ENCODE data around the gene MCF2L.

DNA sequence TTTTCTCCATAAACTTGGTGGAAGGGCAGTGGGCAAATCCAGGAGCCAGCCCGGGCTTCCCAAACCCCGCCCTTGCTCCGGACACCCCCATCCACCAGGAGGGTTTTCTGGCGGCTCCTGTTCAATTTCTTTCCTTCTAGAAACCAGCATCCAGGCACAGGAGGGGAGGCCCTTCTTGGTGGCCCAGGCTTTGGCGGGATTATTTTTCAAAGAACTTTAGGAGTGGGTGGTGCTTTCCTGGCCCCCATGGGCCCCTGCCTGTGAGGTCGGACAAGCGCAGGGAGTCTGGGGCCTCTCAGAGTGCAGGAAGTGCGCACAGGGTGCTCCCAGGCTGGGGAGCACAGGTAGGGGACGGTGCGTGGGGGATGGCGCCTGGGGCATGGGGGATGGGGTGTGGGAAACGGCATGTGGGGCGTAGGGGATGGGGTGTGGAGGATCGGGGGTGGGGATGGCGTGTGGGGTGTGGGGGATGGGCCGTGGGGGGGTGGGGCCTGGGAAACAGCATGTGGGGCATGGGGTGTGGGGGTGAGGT is 137.0 kb downstream of the MCF2L start:
- TF ChIP-seq, protein P1, sequence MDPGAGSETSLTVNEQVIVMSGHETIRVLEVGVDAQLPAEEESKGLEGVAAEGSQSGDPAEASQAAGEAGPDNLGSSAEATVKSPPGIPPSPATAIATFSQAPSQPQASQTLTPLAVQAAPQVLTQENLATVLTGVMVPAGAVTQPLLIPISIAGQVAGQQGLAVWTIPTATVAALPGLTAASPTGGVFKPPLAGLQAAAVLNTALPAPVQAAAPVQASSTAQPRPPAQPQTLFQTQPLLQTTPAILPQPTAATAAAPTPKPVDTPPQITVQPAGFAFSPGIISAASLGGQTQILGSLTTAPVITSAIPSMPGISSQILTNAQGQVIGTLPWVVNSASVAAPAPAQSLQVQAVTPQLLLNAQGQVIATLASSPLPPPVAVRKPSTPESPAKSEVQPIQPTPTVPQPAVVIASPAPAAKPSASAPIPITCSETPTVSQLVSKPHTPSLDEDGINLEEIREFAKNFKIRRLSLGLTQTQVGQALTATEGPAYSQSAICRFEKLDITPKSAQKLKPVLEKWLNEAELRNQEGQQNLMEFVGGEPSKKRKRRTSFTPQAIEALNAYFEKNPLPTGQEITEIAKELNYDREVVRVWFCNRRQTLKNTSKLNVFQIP (CRISPR knock-in tag; IDR thresholded peaks at IDR 0.05; ENCODE audit: borderline replicate concordance, low read depth) = no peak
- no peak for TF ChIP-seq PATZ1 (CRISPR knock-in tag; IDR thresholded peaks at IDR 0.05; ENCODE audit: borderline replicate concordance)
- no peak for TF ChIP-seq RARB (CRISPR knock-in tag; IDR thresholded peaks at IDR 0.05)
- no peak for TF ChIP-seq ARNTL (CRISPR knock-in tag; IDR thresholded peaks at IDR 0.05; ENCODE audit: borderline replicate concordance, low read depth)
- no peak for TF ChIP-seq CSDC2 (CRISPR knock-in tag; IDR thresholded peaks at IDR 0.05)
- TF ChIP-seq OSR1 (CRISPR knock-in tag; IDR thresholded peaks at IDR 0.05) = no peak
- TF ChIP-seq ZFP30 (CRISPR knock-in tag; IDR thresholded peaks at IDR 0.05) = no peak
- TF ChIP-seq ZNF70 (CRISPR knock-in tag; IDR thresholded peaks at IDR 0.05) = no peak
